Lung (tissue), 12 donors: ENCODE results near the gene GABRA4. TPM values are rescaled to one million over a fixed set of nuclear protein-coding genes. Genes with fewer than 3 reads are reported as not detected.
A peak's percentile ranks its signal among the peaks of the same experiment; 100 is the strongest.

Experiments
- ATAC-seq: fragments of 200-7000 bp; cut with Tn5 transposase; one replicate; pipeline ENCODE4 v1.9.1; 2020; ENCODE audit warnings: moderate number of reproducible peaks; ENCODE audit not compliant: insufficient read depth, low FRiP score
- DNase-seq, 3 donors: peaks; one replicate each; pipeline ENCODE4 v3.0.0-alpha.2; 2013 to 2017
- H3K27ac ChIP-seq, 2 donors: one replicate each; pipeline ENCODE4 v1.5.1; 2013; ENCODE audit warnings: mild to moderate bottlenecking in 2 of 2, moderate library complexity in 2 of 2, control low read depth in 1 of 2, inconsistent platforms in 1 of 2, low read depth in 1 of 2, low read length in 1 of 2
- H3K27me3 ChIP-seq, 3 donors: one replicate each; pipeline ENCODE4 v1.5.1; 2013; ENCODE audit warnings: low read length in 2 of 3; ENCODE audit not compliant: control insufficient read depth in 3 of 3, insufficient read depth in 3 of 3
- H3K36me3 ChIP-seq, 4 donors: one replicate each; pipeline ENCODE4 v1.5.1; 2013; ENCODE audit warnings: low read length in 4 of 4, mild to moderate bottlenecking in 1 of 4, moderate library complexity in 1 of 4; ENCODE audit not compliant: control insufficient read depth in 4 of 4, insufficient read depth in 4 of 4
- H3K4me1 ChIP-seq, 5 donors: one replicate each; pipeline ENCODE4 v1.5.1; 2013; ENCODE audit warnings: low read length in 5 of 5, mild to moderate bottlenecking in 2 of 5, moderate library complexity in 1 of 5; ENCODE audit not compliant: control insufficient read depth in 5 of 5, insufficient read depth in 5 of 5
- H3K4me3 ChIP-seq: one replicate; pipeline ENCODE4 v1.5.1; 2013; ENCODE audit warnings: mild to moderate bottlenecking, control low read depth, moderate library complexity
- H3K9ac ChIP-seq, 2 donors: one replicate each; pipeline ENCODE4 v1.5.1; 2013; ENCODE audit warnings: low read length in 2 of 2, control low read depth in 1 of 2; ENCODE audit not compliant: insufficient read depth in 1 of 2
- H3K9me3 ChIP-seq, 4 donors: one replicate each; pipeline ENCODE4 v1.5.1; 2013; ENCODE audit warnings: low read length in 3 of 4, mild to moderate bottlenecking in 1 of 4, moderate library complexity in 1 of 4; ENCODE audit not compliant: control insufficient read depth in 4 of 4, insufficient read depth in 3 of 4
- CTCF ChIP-seq: IDR thresholded peaks from 2 replicates; pipeline ENCODE4 v1.5.1; 2012; ENCODE audit warnings: mild to moderate bottlenecking; ENCODE audit errors: control extremely low read depth, extremely low read depth
- WGBS, 2 donors: extraction: QIAGEN DNeasy Blood & Tissue Kit; methylation state at CpG; one replicate each; pipeline ENCODE4 v1.1.7; 2013; 5-methylcytosine and 5-hydroxymethylcytosine counted together
- polyA plus RNA-seq, 2 donors: library from polyadenylated mRNA; stranded (reverse); fragments of 200-250 nt; gene quantifications; one replicate each; pipeline ENCODE4 v1.2.1, GENCODE V29; 2013
- total RNA-seq, 2 donors: library from RNA; depleted of rRNA in 1 of 2; stranded (reverse); fragments of >200 nt in 1 of 2; gene quantifications; one replicate each; pipeline ENCODE4 v1.2.1, GENCODE V29; 2014 to 2021
- donor health status: control.
- donor health status: control.
- donor health status: Bipolar disorder and iron deficiency.
- donor health status: healthy.
- donor health status: DM: yes; HTN: yes; CAD: no.

Gene GABRA4
- total and polyA plus RNA-seq, 4 donors: 0.09 TPM; not detected in 3

DNA sequence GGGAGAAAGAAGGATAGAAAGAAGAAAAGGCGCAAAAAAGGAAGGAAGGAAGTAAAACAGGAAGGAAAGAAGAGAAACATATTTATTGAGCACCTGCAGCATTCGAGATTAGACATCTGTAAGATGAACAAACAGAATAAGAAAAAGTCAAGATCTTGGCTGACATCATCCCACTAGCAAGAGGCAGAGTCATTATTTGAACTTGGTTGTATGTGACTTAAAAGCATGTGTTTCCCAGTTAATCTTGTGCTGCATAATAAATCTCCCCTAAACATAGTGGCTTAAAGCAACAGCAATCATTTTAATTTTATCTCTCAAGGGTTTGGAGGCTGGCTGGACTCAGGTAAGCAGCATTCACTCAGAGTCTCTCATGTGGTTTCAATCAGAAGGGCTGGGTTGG lies 45.8 kb downstream of the GABRA4 start:
- Histone ChIP-seq H3K9ac (no peak overlapping the region), H3K9me3 (no peaks in the 10 kb centered on the region), H3K27me3 (peaks cover 0 to 26% (median 0%) of the 10 kb centered on the region in 3 donors), H3K27ac (peak overlapping the region in 1 of 2 donors; percentile 79), H3K36me3 (no peaks in the 10 kb centered on the region), H3K4me3 (no peak overlapping the region), H3K4me1 (peaks cover 0 to 14% (median 0%) of the 10 kb centered on the region in 5 donors)
- DNase-seq (no peak), ATAC-seq (no peak)
- WGBS, 2 donors: 16 to 28% methylated on average over 2 of the region's 2 CpGs
- no peak for TF ChIP-seq CTCF

- Histone ChIP-seq H3K9ac (no peak overlapping the region), H3K9me3 (no peaks in the 10 kb centered on the region), H3K4me1 (peaks cover 0 to 14% (median 0%) of the 10 kb centered on the region in 5 donors), H3K4me3 (no peak overlapping the region), H3K27me3 (peaks cover 0 to 22% (median 0%) of the 10 kb centered on the region in 3 donors), H3K36me3 (no peaks in the 10 kb centered on the region), H3K27ac (peak overlapping the region in 1 of 2 donors; percentile 79)
- no peak for TF ChIP-seq CTCF
- WGBS, 2 donors: 67 to 78% methylated on average over 6 of the region's 6 CpGs
- no peak for ATAC-seq
- DNase-seq: peak in 2 of 3 donors; percentile 9 to 14
Observed at GRCh38 chr4:46946919-46947536, 46.4 kb downstream of the GABRA4 start.

DNA sequence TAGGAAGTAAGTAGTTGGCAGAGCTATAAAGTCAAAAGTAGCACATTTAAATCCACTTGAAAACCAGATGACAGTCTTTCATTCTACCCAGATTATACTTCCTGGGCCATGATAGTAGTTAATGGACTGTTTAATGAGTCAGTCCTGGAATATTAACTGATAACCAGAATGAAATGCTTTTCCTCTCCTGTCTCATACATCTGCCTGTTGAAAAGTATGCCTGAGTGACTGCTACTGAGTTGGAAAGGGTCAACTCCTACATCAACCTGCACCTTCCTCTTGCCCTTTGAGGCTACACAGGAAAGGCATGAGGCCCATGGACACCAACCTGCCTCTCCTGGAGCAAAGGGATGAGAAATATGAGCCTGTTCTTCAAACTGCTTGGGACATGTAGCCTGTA lies 48.3 kb downstream of the GABRA4 start:
- Histone ChIP-seq H3K4me1 (peaks cover 0 to 14% (median 0%) of the 10 kb centered on the region in 5 donors), H3K9me3 (no peaks in the 10 kb centered on the region), H3K4me3 (no peak overlapping the region), H3K36me3 (no peaks in the 10 kb centered on the region), H3K27ac (peak overlapping the region in 1 of 2 donors; percentile 30), H3K9ac (no peak overlapping the region), H3K27me3 (peaks cover 0 to 19% (median 0%) of the 10 kb centered on the region in 3 donors)
- no peak for TF ChIP-seq CTCF
- ATAC-seq: no peak
- DNase-seq: no peak

DNA sequence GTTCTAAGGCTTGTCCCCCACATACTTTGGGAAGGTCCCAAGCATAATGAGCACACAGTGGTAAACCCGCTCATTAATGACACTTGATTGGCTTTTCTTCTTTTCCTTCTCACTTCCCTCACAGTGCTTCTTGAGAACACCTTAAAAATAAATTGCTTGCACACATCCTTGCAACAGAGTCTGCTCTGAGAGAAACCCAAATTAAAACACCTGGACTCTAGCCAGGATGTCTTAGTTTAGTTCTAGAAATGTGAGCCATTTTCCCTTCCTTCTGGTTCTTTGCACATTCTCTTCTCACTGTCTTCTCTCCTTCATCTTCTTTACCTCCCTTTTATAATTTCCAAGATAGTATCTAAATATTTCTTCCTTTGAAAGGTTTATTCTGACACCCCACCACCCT lies 49.0 kb downstream of the GABRA4 start:
- DNase-seq (no peak), ATAC-seq (no peak)
- TF ChIP-seq CTCF: no peak
- peaks cover 0 to 14% (median 0%) of the 10 kb centered on the region in 5 donors for H3K4me1 ChIP-seq
- WGBS, 2 donors: 88 to 97% methylated on average over 1 of the region's 1 CpG
- H3K36me3 ChIP-seq: no peaks in the 10 kb centered on the region
- peaks cover 0 to 14% (median 0%) of the 10 kb centered on the region in 3 donors for H3K27me3 ChIP-seq
- no peak overlapping the region for H3K9ac ChIP-seq
- no peak overlapping the region for H3K4me3 ChIP-seq
- no peaks in the 10 kb centered on the region for H3K9me3 ChIP-seq
- H3K27ac ChIP-seq: no peak overlapping the region
